GM12878 (cell line): ENCODE measurements around the gene MAGI2. TPM values are rescaled to one million over a fixed set of nuclear protein-coding genes. Genes with fewer than 3 reads are reported as not detected.

ENCODE experiments used
- ATAC-seq: fragments of 200-7000 bp; cut with Tn5 transposase; 3 replicates; pipeline ENCODE4 v1.9.1; 2020; ENCODE audit warnings: mild to moderate bottlenecking, moderate library complexity
- BruUV-seq: library from RNA; stranded (reverse); fragments of 400-500 nt; replicated peaks from 2 replicates; lab custom pipeline; 2021; lab: Mats Ljungman, UMichigan
- CTCF ChIA-PET: fragments of 300-600 bp; sonication (Branson Sonifier 250); formaldehyde crosslinking; extraction: SDS; loops from one replicate; lab custom pipeline; 2021; ENCODE audit warnings: inconsistent platforms; lab: Yijun Ruan, JAX
- POLR2A ChIA-PET: fragments of 350-600 bp; formaldehyde crosslinking; extraction: SDS; loops from one replicate; lab custom pipeline; 2021; ENCODE audit warnings: inconsistent platforms; lab: Charles Lee
- RAD21 ChIA-PET: fragments of 300-600 bp; sonication (Branson Sonifier 250); formaldehyde crosslinking; loops from one replicate; lab custom pipeline; 2023; ENCODE audit warnings: antibody characterized with exemption; ENCODE audit not compliant: unreplicated experiment; lab: Charles Lee
- SMC1A ChIA-PET: fragments of 300-600 bp; sonication (Branson Sonifier 250); formaldehyde crosslinking; loops from one replicate; lab custom pipeline; 2023; ENCODE audit not compliant: unreplicated experiment, uncharacterized antibody; lab: Charles Lee
- DNase-seq: peaks from one replicate; pipeline ENCODE4 v3.0.0-alpha.2; 2011; ENCODE audit warnings: low read depth, low spot score
- FAIRE-seq: peaks from 3 replicates; lab custom pipeline; 2011; peaks lifted over from hg19 to GRCh38; lab: Jason Lieb, UNC
- H2AFZ ChIP-seq: 2 replicates; pipeline ENCODE4 v1.6.0; 2011; ENCODE audit warnings: low read depth, low read length, control low read depth; ENCODE audit not compliant: control insufficient read depth
- H3K27ac ChIP-seq: 2 replicates; pipeline ENCODE4 v1.5.1; 2011; ENCODE audit warnings: control low read depth; ENCODE audit not compliant: control insufficient read depth, insufficient read depth
- H3K27me3 ChIP-seq, 2 experiments: replicated peaks in 1 of 2; 2 replicates each; pipeline versions ENCODE4 v1.6.0 to v1.6.1; 2011; ENCODE audit warnings: low read length in 1 of 2; ENCODE audit not compliant: control insufficient read depth in 2 of 2, insufficient read depth in 2 of 2
- H3K36me3 ChIP-seq, 2 experiments: 2 replicates each; pipeline ENCODE4 v1.5.1; 2011; ENCODE audit warnings: low read length in 1 of 2; ENCODE audit not compliant: control insufficient read depth in 2 of 2, insufficient read depth in 2 of 2
- H3K4me1 ChIP-seq: 2 replicates; pipeline ENCODE4 v1.6.1; 2011; ENCODE audit warnings: mild to moderate bottlenecking, low read length, moderate library complexity, mixed read lengths; ENCODE audit not compliant: control insufficient read depth, insufficient read depth
- H3K4me2 ChIP-seq: 2 replicates; pipeline ENCODE4 v1.6.0; 2011; ENCODE audit warnings: control low read depth; ENCODE audit not compliant: control insufficient read depth, insufficient read depth
- H3K4me3 ChIP-seq: fragments of 200-600 bp; sonication (generic); 2 replicates; pipeline ENCODE4 v1.5.1; 2016
- H3K79me2 ChIP-seq: 2 replicates; pipeline ENCODE4 v1.6.0; 2011; ENCODE audit warnings: low read length; ENCODE audit not compliant: control insufficient read depth, insufficient read depth
- H3K9ac ChIP-seq: 2 replicates; pipeline ENCODE4 v1.8.0; 2011; ENCODE audit warnings: low read length, control low read depth, mixed read lengths; ENCODE audit not compliant: control insufficient read depth, insufficient read depth
- H3K9me3 ChIP-seq: replicated peaks from 3 replicates; pipeline ENCODE4 v1.5.1; 2011; ENCODE audit warnings: mild to moderate bottlenecking, low read length; ENCODE audit not compliant: control insufficient read depth, insufficient read depth
- H4K20me1 ChIP-seq: 2 replicates; pipeline ENCODE4 v1.6.0; 2011; ENCODE audit not compliant: control insufficient read depth, insufficient read depth
- E4F1 ChIP-seq: fragments of 450-650 bp; IDR thresholded peaks from 2 replicates; pipeline ENCODE4 v1.6.1; 2018; ENCODE audit warnings: borderline replicate concordance, mild to moderate bottlenecking; ENCODE audit not compliant: partially characterized antibody
- JUNB ChIP-seq: IDR thresholded peaks from 2 replicates; pipeline ENCODE4 v1.6.1; 2016; ENCODE audit warnings: antibody characterized with exemption, mild to moderate bottlenecking
- MXI1 ChIP-seq: fragments of 150-350 bp; IDR thresholded peaks from 2 replicates; pipeline ENCODE4 v1.6.1; 2011; ENCODE audit warnings: low read depth, mild to moderate bottlenecking, inconsistent platforms, low read length, improper control_type of control experiment
- MYB ChIP-seq: fragments of 150-350 bp; IDR thresholded peaks from 2 replicates; pipeline ENCODE4 v1.6.1; 2014; ENCODE audit warnings: mild to moderate bottlenecking, low read depth, low read length, borderline replicate concordance
- NFXL1 ChIP-seq: fragments of 450-650 bp; IDR thresholded peaks from 2 replicates; pipeline ENCODE4 v1.6.1; 2017; ENCODE audit warnings: antibody characterized with exemption, mild to moderate bottlenecking, borderline replicate concordance
- NRF1 ChIP-seq: conservative IDR thresholded peaks from 2 replicates; pipeline ENCODE4 v1.6.1; 2011; ENCODE audit warnings: mild to moderate bottlenecking, low read depth, low read length, improper control_type of control experiment
- RBBP5 ChIP-seq: fragments of 200-600 bp; sonication (generic); conservative IDR thresholded peaks from 2 replicates; pipeline ENCODE4 v1.6.1; 2016
- TARDBP ChIP-seq: IDR thresholded peaks from 2 replicates; pipeline ENCODE4 v1.6.1; 2016; ENCODE audit warnings: borderline replicate concordance
- USF1 ChIP-seq: IDR thresholded peaks from 2 replicates; pipeline ENCODE4 v1.6.1; 2011; ENCODE audit warnings: borderline replicate concordance, low read depth, mild to moderate bottlenecking, moderate library complexity, mixed read lengths, low read length; ENCODE audit not compliant: insufficient read depth; ENCODE audit errors: extremely low read length
- in situ Hi-C: fragments of 300-500 bp; cut with MboI; formaldehyde crosslinking; loops from 9 replicates; pipeline ENCODE4 v1.14.3; 2018; ENCODE audit warnings: mixed read lengths
- intact Hi-C: fragments of 100-400 bp; cut with micrococcal nuclease; formaldehyde crosslinking; loops from one replicate; pipeline ENCODE4 v1.14.2; 2022; ENCODE audit not compliant: unreplicated experiment
- polyA plus RNA-seq, 11 experiments: library from polyadenylated mRNA; depleted of rRNA in 4 of 11; unstranded in 6 of 11; stranded (reverse) in 5 of 11; fragments of >200 nt; fragmentation: Nextera tagmentation in 4 of 11; fragmentation: Illumina TruSeq in 1 of 11; extraction: Ambion mirVana in 4 of 11; extraction: Trizol in 1 of 11; gene quantifications; 1 replicate in 1 of 11; 2 replicates in 10 of 11; pipeline versions ENCODE4 v1.2.1 to v1.2.3, GENCODE V29; 2011 to 2016; ENCODE audit warnings: inconsistent platforms in 2 of 11, missing spikeins in 2 of 11, low read depth in 1 of 11
- total RNA-seq, 4 experiments: library from RNA; depleted of rRNA in 3 of 4; stranded (reverse); fragments of >200 nt in 3 of 4; fragmentation: Illumina TruSeq in 1 of 4; extraction: Trizol in 1 of 4; gene quantifications; 2 replicates each; pipeline versions ENCODE4 v1.2.1 to v1.2.3, GENCODE V29; 2013 to 2021

Gene MAGI2
- total and polyA plus RNA-seq, 10 of the 15 experiments (the other 5 are each of a cell fraction or from before 2014, with no cell fraction given): 0.01 to 0.31 (median 0.05) TPM; not detected in 2

- SMC1A ChIA-PET: no interaction called here
- FAIRE-seq (no peak), ATAC-seq (no peak), DNase-seq (no peak)
- in situ Hi-C loops (no loop called here), intact Hi-C loops (no loop called here)
- Histone ChIP-seq H3K4me1 (no peaks in the 10 kb centered on the region), H3K79me2 (no peaks in the 10 kb centered on the region), H3K36me3 (no peaks in the 10 kb centered on the region), H4K20me1 (no peaks in the 10 kb centered on the region), H3K27me3 (no peaks in the 10 kb centered on the region), H2AFZ (no peak overlapping the region), H3K4me2 (no peak overlapping the region), H3K9me3 (no peaks in the 10 kb centered on the region), H3K27ac (no peak overlapping the region), H3K4me3 (no peak overlapping the region), H3K9ac (no peak overlapping the region)
- POLR2A ChIA-PET: no interaction called here
- CTCF ChIA-PET: no interaction called here
- TF ChIP-seq E4F1 (no peak), TARDBP (no peak), MXI1 (no peak), NRF1 (no peak), NFXL1 (no peak), MYB (no peak)
- RAD21 ChIA-PET: no interaction called here
- no TSS peak for BruUV-seq
These were observed 750.7 kb downstream of the MAGI2 start for GRCh38 chr7:78702770-78703169.

- no peaks in the 10 kb centered on the region for H3K9me3 ChIP-seq
- H3K27me3 ChIP-seq: no peaks in the 10 kb centered on the region
- no peak overlapping the region for H3K27ac ChIP-seq
- DNase-seq (no peak), ATAC-seq (no peak), FAIRE-seq (no peak)
- no peak overlapping the region for H3K4me3 ChIP-seq
- TF ChIP-seq JUNB (no peak), USF1 (no peak), RBBP5 (no peak)
- H2AFZ ChIP-seq: no peak overlapping the region
- no peaks in the 10 kb centered on the region for H3K36me3 ChIP-seq
- ChIA-PET CTCF (interaction anchor here (0.6 kb wide), 1 partner anchor 1009 kb away, joined by 3 read pairs; no protein-coding TSS in a partner anchor), SMC1A (no interaction called here), POLR2A (no interaction called here), RAD21 (no interaction called here)
- no peaks in the 10 kb centered on the region for H4K20me1 ChIP-seq
- no peaks in the 10 kb centered on the region for H3K79me2 ChIP-seq
- intact Hi-C loops: no loop called here
- H3K4me1 ChIP-seq: no peaks in the 10 kb centered on the region
- H3K9ac ChIP-seq: no peak overlapping the region
- in situ Hi-C loops: no loop called here
- H3K4me2 ChIP-seq: no peak overlapping the region
- BruUV-seq: no TSS peak
These were observed 757.6 kb downstream of the MAGI2 start for GRCh38 chr7:78695826-78696225.
